ENCODE measurements around the gene RASGRP2.
"Not testable (repeated sequence)": the region's sequence is repeated elsewhere in the genome, so short reads cannot be mapped to it uniquely, and the experiment has no call there.

The RASGRP2 gene

DNA sequence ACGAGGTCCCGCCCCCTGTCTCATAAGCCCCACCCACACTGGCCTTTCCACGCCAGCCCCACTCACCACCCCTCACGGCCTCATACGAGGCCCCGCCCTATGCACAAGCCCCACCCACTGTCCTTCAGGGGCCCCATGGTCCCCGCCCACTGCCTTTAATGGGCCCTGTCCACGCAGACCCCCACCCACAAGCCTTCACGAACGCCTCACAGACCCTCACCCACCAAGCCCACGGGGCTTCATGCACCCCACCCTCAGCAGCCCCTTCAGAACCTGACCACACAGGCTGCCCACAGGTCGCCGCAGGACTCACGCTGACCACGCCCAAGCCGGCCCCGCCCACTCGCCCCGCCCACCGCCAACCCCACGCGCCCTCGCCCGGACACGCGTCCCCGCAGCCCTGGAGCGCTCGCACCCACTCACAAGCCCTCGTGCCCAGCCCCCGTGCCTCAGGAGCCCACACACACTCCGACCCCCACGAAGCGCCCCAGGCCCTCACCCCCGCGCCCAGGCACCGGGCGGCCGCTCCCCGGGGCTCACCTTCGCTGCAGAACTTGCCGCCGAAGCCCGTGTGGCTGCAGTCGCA lies 31.4 kb downstream of the RASGRP2 start:
- no peak overlapping the region for H3K27ac Mint-ChIP-seq
- H3K4me3 Mint-ChIP-seq: no peak overlapping the region
- H3K27me3 Mint-ChIP-seq: peaks cover 91% of the 10 kb centered on the region
- H3K36me3 Mint-ChIP-seq: no peaks in the 10 kb centered on the region
- CTCF ChIA-PET: no interaction called here
- DNase-seq: no peak
- H3K4me1 Mint-ChIP-seq: peaks cover 19% of the 10 kb centered on the region
- H3K9me3 Mint-ChIP-seq: no peaks in the 10 kb centered on the region

DNA sequence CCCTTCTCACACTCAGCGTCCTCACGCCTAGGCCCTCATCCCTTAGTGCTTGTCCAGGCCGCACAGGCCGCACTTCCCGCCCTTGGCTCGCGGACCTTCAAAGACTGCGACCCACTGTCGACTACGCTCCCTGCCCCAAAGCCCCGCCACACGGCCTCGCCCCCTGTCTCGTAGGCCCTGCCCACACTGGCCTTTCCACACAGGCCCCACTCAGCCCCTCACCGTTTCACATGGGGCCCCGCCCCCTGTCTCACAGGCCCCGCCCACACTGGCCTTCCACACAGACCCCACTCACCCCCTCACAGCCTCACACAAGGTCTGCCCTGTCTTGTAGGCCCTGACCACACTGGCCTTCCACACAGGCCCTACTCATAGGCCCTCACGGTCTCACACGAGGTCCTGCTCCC lies 32.0 kb downstream of the RASGRP2 start:
- Mint-ChIP-seq H3K27me3 (peaks cover 86% of the 10 kb centered on the region), H3K4me1 (peaks cover 19% of the 10 kb centered on the region), H3K36me3 (no peaks in the 10 kb centered on the region), H3K4me3 (no peak overlapping the region), H3K9me3 (no peaks in the 10 kb centered on the region), H3K27ac (no peak overlapping the region)
- no peak for DNase-seq
- CTCF ChIA-PET: no interaction called here

DNA sequence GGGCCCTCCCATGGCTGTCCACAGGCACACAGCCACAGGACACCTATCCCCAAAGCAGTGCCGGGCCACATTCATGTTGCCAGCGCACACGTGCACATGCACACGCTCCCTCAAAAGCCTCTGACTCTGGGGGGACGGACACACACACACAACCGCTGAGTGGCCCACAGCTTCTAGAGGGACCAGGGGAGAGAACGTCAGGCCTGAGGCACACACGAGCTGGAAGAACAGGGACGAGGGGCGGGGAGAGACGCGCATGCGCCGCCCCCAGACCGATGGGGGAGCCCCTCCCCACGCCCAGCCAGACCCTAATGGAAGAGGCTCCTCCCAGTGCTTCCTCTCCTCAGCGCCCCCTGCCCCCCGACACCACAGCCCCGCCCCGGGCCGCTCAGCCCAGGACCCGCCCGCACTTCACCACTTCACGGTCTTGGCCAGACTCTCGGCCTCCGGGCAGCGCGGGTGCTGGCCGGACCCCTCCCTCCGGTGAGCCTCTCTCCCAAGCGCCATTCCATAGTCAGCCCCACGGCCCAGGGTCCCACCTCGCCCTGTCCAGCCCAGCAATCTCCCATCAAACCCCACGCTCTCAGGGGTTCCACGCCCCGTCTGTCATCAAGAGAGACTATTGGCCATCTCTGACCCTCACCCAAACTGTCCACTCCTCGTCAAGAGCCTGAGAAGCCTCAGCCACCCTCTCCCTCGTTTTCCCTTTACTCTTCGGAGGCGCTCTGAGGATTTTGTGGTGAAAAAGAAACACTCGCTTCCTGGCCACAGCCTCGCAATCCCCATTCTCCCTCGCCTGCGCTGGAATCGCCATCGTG lies 32.6 kb downstream of the RASGRP2 start:
- Mint-ChIP-seq H3K4me3 (no peak overlapping the region), H3K9me3 (no peaks in the 10 kb centered on the region), H3K27me3 (peaks cover 79% of the 10 kb centered on the region), H3K4me1 (peaks cover 19% of the 10 kb centered on the region), H3K36me3 (no peaks in the 10 kb centered on the region), H3K27ac (no peak overlapping the region)
- DNase-seq: no peak
- CTCF ChIA-PET: no interaction called here

DNA sequence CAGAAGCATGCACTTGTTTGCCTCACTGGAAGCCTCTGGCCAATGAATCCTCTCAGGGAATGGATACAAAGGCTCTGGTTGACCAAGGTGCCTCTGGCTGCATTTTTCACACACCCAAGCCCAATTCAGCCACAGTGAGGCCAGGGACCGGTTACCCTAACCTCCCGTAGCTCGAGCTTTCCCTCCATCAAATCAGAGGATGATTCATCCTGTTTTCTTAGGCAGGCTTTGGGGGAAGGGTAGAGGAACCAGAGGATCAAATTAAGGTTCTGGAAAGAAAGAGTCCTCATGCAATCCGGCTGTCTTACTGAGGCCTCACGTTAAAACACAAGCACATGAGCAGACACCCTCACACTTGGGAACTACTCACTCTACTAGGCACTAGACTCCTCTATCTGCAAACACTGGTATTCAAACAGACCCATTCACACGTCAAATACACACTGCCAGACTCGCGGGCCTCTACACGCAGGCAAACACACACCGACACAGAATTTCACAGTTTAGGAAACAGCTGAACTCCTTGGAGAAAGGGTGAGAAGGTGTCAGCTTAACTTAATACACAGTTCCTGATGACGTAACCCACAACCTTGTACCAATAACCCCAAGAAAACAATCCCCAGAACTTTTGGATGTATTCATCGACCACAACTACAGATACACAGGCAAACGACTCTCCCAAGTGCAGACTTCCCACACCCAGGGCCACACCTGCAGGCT lies 33.4 kb downstream of the RASGRP2 start:
- Mint-ChIP-seq H3K36me3 (no peaks in the 10 kb centered on the region), H3K27me3 (peaks cover 75% of the 10 kb centered on the region), H3K9me3 (no peaks in the 10 kb centered on the region), H3K4me3 (no peak overlapping the region), H3K4me1 (peaks cover 19% of the 10 kb centered on the region), H3K27ac (no peak overlapping the region)
- CTCF ChIA-PET: interaction anchor here (0.6 kb wide), 1 partner anchor 18 kb away, joined by 3 read pairs; no protein-coding TSS in a partner anchor
- DNase-seq: no peak

DNA sequence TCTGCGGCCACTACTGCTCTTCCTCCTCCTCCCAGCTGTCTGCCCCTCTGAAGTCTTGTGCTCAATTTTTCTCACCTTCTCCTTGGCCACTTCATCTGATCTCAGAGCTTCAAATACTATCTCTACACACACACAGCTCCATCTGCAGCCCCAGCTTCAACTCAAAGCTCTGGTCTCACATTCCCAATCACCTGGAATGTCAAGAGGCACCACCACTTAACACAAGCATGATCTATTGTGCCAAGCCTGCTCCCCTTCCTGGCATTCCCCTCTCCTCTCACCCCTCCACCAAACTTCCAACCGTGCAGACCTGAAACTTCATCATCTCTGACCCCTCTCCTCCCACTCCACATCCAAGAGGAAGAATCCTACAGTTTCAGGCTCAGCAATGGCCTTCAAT lies 38.4 kb downstream of the RASGRP2 start:
- Mint-ChIP-seq H3K9me3 (no peaks in the 10 kb centered on the region), H3K27ac (no peak overlapping the region), H3K4me1 (no peaks in the 10 kb centered on the region), H3K27me3 (peaks cover 57% of the 10 kb centered on the region), H3K36me3 (no peaks in the 10 kb centered on the region), H3K4me3 (no peak overlapping the region)
- DNase-seq: no peak
- CTCF ChIA-PET: interaction anchor here (0.6 to 2.4 kb wide), 5 partner anchors 8 to 55 kb away, joined by 3 to 21 read pairs (median 3); no protein-coding TSS in a partner anchor

DNA sequence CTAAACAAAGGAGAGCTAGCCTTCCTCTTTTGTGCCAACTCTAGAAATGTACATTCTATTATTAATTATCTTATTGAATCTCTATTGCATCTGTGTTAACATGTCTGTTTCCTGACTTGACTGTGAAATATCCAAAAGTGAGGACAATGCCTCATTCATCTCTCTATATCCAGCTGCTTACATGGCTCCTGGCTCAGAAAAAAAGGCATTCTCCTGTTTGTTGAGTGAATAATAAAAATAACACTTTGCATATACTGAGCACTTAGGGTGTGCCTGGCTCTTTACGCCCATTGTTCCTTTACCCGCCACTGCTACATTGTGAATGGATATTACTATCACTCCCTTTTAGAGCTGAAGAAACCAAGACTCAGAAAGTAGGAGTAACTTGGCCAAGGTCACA lies 40.9 kb downstream of the RASGRP2 start:
- no peak overlapping the region for H3K27ac Mint-ChIP-seq
- H3K4me3 Mint-ChIP-seq: no peak overlapping the region
- DNase-seq: no peak
- no peaks in the 10 kb centered on the region for H3K4me1 Mint-ChIP-seq
- peaks cover 44% of the 10 kb centered on the region for H3K27me3 Mint-ChIP-seq
- CTCF ChIA-PET: interaction anchor here (0.6 to 1.9 kb wide), 4 partner anchors 9 to 14 kb away, joined by 3 to 5 read pairs (median 4); no protein-coding TSS in a partner anchor
- no peaks in the 10 kb centered on the region for H3K9me3 Mint-ChIP-seq
- H3K36me3 Mint-ChIP-seq: no peaks in the 10 kb centered on the region

DNA sequence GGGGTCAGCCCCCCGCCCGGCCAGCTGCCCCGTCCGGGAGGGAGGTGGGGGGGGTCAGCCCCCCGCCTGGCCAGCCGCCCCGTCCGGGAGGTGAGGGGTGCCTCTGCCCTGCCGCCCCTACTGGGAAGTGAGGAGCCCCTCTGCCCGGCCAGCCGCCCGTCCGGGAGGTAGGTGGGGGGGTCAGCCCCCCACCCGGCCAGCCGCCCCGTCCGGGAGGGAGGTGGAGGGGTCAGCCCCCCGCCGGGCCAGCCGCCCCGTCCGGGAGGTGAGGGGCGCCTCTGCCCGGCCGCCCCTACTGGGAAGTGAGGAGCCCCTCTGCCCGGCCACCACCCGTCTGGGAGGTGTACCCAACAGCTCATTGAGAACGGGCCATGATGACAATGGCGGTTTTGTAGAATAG lies 42.0 kb downstream of the RASGRP2 start:
- H3K4me1 Mint-ChIP-seq: not testable (repeated sequence)
- peaks cover 47% of the 10 kb centered on the region for H3K27me3 Mint-ChIP-seq

DNA sequence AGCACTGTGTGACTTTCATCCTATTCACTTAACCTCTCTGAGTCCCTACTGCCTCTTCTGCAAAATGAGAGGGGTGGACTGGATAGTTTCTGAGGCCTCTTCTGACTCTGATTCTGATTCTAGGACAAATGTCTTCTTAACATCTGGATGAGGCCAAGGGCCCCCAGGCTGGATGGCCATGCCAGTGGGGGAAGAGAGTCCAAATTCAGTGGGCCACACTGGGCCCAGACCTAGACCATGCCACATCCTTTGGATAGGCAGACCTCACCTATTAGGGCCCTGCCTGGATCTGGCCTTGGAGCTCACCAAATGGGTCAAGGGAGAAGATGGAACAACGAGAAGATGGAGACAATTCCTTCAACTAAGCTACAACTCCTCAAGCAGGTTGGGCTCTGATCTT lies 45.5 kb downstream of the RASGRP2 start:
- CTCF ChIA-PET: interaction anchor here (1.2 to 1.8 kb wide), 2 partner anchors 9 to 16 kb away, joined by 3 to 7 read pairs; no protein-coding TSS in a partner anchor
- no peak for DNase-seq
- Mint-ChIP-seq H3K4me3 (no peak overlapping the region), H3K27me3 (peaks cover 57% of the 10 kb centered on the region), H3K4me1 (no peaks in the 10 kb centered on the region), H3K27ac (no peak overlapping the region), H3K9me3 (no peaks in the 10 kb centered on the region), H3K36me3 (no peaks in the 10 kb centered on the region)

More for the DNA sequence above, 42.0 kb downstream of the RASGRP2 start:
- H3K27ac Mint-ChIP-seq, H3K36me3 Mint-ChIP-seq, DNase-seq, H3K9me3 Mint-ChIP-seq, H3K4me3 Mint-ChIP-seq, CTCF ChIA-PET: not testable (repeated sequence)

DNA sequence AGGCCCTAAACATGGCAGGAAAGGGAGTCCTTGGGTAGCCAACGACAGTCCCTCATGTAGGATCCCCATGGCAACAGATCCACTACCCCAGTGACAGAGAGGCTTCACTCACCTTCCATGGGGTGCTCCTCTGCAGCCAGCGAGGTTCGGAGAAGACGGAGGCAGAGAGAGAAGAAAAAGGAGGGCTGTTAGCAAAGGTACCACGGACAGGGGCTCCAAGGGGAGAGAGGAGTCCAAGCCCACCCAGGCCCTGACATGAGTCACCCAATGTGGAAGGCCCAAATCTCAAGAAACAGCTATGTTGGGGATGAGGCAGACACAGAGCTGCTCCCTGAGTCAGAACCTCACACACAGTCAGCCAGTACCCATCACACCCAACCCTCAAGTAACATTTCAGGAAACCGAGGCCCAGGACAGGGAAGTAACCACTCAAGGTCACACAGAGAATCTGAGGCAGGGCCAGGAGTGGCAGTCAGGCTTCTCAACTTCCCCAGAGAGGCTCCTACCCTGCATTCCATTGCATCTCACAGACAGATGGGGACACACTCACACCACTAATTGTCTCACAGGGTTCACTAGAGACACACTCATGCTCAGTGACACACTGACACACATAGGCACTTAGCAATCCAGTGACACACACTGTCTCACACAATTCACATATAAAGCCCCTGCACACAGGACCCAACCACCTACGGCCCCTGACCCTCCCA lies 46.1 kb downstream of the RASGRP2 start:
- CTCF ChIA-PET: interaction anchor here (1.2 to 1.8 kb wide), 3 partner anchors 8 to 9 kb away, joined by 3 to 7 read pairs (median 5); no protein-coding TSS in a partner anchor
- Mint-ChIP-seq H3K36me3 (no peaks in the 10 kb centered on the region), H3K9me3 (no peaks in the 10 kb centered on the region), H3K27ac (no peak overlapping the region), H3K4me3 (no peak overlapping the region), H3K27me3 (peaks cover 60% of the 10 kb centered on the region), H3K4me1 (peaks cover 3% of the 10 kb centered on the region)
- no peak for DNase-seq

DNA sequence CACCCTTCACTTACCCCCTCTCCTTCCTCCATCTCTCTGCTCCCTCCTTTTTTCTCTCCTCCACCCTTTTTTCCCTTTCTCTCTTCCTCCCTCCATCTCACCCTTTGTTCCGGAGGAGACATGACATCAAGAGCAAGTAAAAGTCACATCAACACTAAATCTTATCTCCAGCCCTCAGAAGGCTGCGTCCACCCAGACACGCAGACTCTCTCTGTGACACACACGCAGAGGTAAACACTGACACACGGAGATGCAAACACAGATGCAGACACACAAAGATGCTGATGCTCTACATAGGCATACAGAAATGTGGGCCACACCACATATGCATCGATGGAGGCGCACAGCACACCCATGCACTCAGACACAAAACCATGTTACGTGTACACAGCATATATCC lies 47.9 kb downstream of the RASGRP2 start:
- Mint-ChIP-seq H3K27me3 (peaks cover 78% of the 10 kb centered on the region), H3K27ac (no peak overlapping the region), H3K36me3 (no peaks in the 10 kb centered on the region), H3K9me3 (no peaks in the 10 kb centered on the region), H3K4me1 (peaks cover 8% of the 10 kb centered on the region), H3K4me3 (no peak overlapping the region)
- no peak for DNase-seq
- CTCF ChIA-PET: no interaction called here

DNA sequence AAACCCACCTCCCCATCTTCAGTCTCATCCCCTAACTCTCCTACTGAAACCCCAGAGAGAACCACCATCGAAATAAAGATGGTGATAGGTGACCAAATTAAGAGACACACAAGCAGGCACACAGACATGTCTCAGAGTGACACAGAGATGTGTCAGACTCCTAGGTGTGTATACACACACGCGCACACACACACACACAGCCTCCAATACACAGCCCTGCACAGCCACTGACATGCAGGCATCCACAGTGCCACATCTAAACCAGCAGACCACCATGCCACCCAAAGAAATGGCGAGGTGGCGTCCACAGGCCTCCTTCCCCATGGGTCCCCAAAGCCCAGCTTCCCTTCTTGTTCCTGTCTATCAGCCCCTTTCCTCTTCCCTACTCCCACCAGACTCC lies 48.4 kb downstream of the RASGRP2 start:
- DNase-seq: no peak
- Mint-ChIP-seq H3K9me3 (no peaks in the 10 kb centered on the region), H3K27ac (no peak overlapping the region), H3K27me3 (peaks cover 78% of the 10 kb centered on the region), H3K36me3 (no peaks in the 10 kb centered on the region), H3K4me1 (peaks cover 8% of the 10 kb centered on the region), H3K4me3 (no peak overlapping the region)
- CTCF ChIA-PET: interaction anchor here (2.5 kb wide), 1 partner anchor 9 kb away, joined by 6 read pairs; no protein-coding TSS in a partner anchor

DNA sequence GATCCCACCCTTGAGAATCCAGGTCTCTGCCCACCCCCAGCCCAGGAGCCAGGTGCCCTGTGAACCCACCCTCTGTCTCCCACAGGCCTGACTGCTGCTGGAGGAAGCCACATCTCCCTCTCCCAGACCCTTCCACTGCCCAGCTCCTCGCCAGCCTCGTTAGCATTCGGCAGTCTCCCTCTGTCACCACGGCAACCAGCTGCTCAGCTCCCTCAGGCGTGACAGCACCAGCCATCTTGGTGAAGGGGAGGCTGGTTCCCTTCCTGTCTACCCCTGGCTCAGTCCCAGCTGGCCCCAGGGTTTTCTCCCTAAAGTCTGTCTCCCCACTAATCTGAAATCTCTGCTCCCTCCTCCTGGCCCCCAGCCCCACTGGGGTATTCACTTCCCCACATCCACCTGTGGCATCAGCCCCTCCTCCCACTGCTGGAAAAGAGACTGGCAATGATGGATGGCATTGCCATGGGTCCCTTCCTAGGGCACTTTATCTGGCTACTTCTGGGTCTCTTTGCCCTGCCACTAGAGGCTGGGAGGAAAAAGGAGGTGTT lies 49.0 kb downstream of the RASGRP2 start:
- Mint-ChIP-seq H3K27me3 (peaks cover 78% of the 10 kb centered on the region), H3K27ac (no peak overlapping the region)
- CTCF ChIA-PET: interaction anchor here (1.2 to 2.5 kb wide), 2 partner anchors 8 to 10 kb away, joined by 4 to 6 read pairs; no protein-coding TSS in a partner anchor

DNA sequence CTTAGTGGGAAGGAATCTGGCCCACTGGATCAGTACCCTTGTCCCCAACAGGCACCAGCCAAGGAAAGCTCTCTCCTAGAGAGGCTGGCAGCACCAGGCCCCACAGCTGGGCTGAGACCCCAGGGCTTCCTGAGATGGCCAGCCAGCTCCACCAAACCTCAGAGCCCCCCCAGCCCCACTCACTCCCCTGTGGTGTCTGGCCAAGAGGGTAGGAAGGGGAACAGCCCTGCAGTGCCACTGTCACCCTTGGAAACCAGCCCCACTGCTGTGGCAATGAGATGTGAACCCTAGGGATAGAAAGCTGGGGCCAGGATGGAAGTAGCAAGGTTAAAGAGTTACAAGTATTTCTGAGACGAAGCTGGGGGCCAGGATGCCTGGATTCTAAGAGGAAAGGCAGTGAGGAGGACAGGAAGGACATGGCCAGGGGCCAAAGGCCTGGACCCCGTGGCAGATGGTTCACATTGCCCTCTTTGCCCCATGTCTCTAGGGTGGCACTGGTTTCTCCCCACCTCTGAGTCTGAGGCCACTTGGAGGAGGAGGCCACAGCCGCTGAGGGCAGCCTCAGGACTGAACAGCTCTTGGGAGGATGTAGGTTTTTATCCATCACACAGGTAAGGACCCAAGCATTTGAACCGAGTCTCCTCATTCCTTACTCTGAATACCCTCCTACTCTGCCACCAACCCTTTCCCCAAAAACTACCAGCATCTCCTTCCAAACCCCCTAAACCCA lies 49.8 kb downstream of the RASGRP2 start:
- H3K4me3 Mint-ChIP-seq: no peak overlapping the region
- H3K9me3 Mint-ChIP-seq: no peaks in the 10 kb centered on the region
- no peak for DNase-seq
- H3K27ac Mint-ChIP-seq: no peak overlapping the region
- CTCF ChIA-PET: interaction anchor here (1.2 to 2.5 kb wide), 3 partner anchors 9 to 245 kb away, joined by 3 to 6 read pairs (median 4); no protein-coding TSS in a partner anchor
- peaks cover 9% of the 10 kb centered on the region for H3K4me1 Mint-ChIP-seq
- no peaks in the 10 kb centered on the region for H3K36me3 Mint-ChIP-seq
- H3K27me3 Mint-ChIP-seq: peaks cover 77% of the 10 kb centered on the region

More for the DNA sequence above, 49.0 kb downstream of the RASGRP2 start:
- Mint-ChIP-seq H3K9me3 (no peaks in the 10 kb centered on the region), H3K36me3 (no peaks in the 10 kb centered on the region), H3K4me1 (peaks cover 8% of the 10 kb centered on the region), H3K4me3 (no peak overlapping the region)
- DNase-seq: no peak

All from activated naive CD4-positive, alpha-beta T cell treated with anti-CD3 and anti-CD28 coated beads, Interleukin-2, amount 10 ng/mL, durations not matched to agents 7 days and 5 days (primary cell).